SJCRH30 (cell line): ENCODE results near the gene SIRPG. TPM values are rescaled to one million over a fixed set of nuclear protein-coding genes. Genes with fewer than 3 reads are reported as not detected.
"Not testable (repeated sequence)": the region's sequence is repeated elsewhere in the genome, so short reads cannot be mapped to it uniquely, and the experiment has no call there.

Experiments used
- DNase-seq, 2 experiments: peaks; one replicate each; pipeline ENCODE4 v3.0.0-alpha.2; 2015 to 2020
- H3K27ac ChIP-seq: fragments of 250-450 bp; sonication (Bioruptor Pico); 2 replicates; pipeline ENCODE4 v1.5.1; 2020; ENCODE audit warnings: mild to moderate bottlenecking, moderate library complexity
- H3K27me3 ChIP-seq: fragments of 250-450 bp; sonication (Bioruptor Pico); 2 replicates; pipeline ENCODE4 v1.5.1; 2020; ENCODE audit warnings: mild to moderate bottlenecking, moderate library complexity
- H3K36me3 ChIP-seq: fragments of 250-450 bp; sonication (Bioruptor Pico); 2 replicates; pipeline ENCODE4 v1.5.1; 2020; ENCODE audit warnings: mild to moderate bottlenecking, moderate library complexity
- H3K4me1 ChIP-seq: fragments of 250-450 bp; sonication (Bioruptor Pico); 2 replicates; pipeline ENCODE4 v1.5.1; 2020; ENCODE audit warnings: mild to moderate bottlenecking, moderate library complexity
- H3K4me3 ChIP-seq: fragments of 250-450 bp; sonication (Bioruptor Pico); 2 replicates; pipeline ENCODE4 v1.5.1; 2020; ENCODE audit warnings: mild to moderate bottlenecking, moderate library complexity
- H3K9me3 ChIP-seq: fragments of 250-450 bp; sonication (Bioruptor Pico); replicated peaks from 2 replicates; pipeline ENCODE4 v1.5.1; 2020; ENCODE audit warnings: mild to moderate bottlenecking, moderate library complexity
- total RNA-seq: library from RNA; depleted of rRNA; stranded (reverse); fragments of >200 nt; shearing (Covaris generic); gene quantifications from 2 replicates; pipeline ENCODE4 v1.2.3, GENCODE V29; 2014; rRNA removed

Gene SIRPG
- not detected in 2 replicates for total RNA-seq

GRCh38 chr20:1657556-1658334 is at the start of gene SIRPG:
TSS of gene SIRPG (minus strand) at chr20:1657779. CDS start at chr20:1657714, 65 bp downstream.
- Histone ChIP-seq H3K9me3 (no peaks in the 10 kb centered on the region), H3K27me3 (0 out of 2 replicates have a peak, but pooled peaks cover 7% of the 10 kb centered on the region), H3K4me3 (no peak within 1 kb of the TSS), H3K27ac (no peak within 1 kb of the TSS), H3K36me3 (no peaks in the 10 kb centered on the region), H3K4me1 (no peaks in the 10 kb centered on the region)
- no peak for DNase-seq

DNA sequence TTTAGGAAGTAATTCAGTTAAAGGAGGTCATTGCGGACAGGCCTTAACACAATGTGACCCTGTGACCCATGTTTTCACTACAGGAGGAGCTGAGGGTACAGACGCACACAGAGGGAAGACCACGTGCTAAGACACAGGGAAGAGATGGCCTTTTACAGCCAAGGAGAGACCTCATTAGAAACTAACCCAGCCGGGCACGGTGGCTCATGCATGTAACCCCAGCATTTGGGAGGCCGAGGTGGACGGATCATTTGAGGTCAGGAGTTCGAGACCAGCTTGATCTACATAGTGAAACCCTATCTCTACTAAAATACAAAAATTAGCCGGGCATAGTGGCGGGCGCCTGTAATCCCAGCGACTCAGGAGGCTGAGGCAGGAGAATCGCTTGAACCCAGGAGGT is 49.3 kb upstream of the SIRPG start:
- not testable (repeated sequence) for H3K27me3 ChIP-seq, H3K4me3 ChIP-seq, DNase-seq, H3K9me3 ChIP-seq, H3K4me1 ChIP-seq, H3K36me3 ChIP-seq, H3K27ac ChIP-seq

GRCh38 chr20:1706079-1706478 is 48.5 kb upstream of the SIRPG start:
- H3K36me3 ChIP-seq, result no peaks in the 10 kb centered on the region
- no peaks in the 10 kb centered on the region; the same call in 1 of the 2 replicates for H3K27me3 ChIP-seq
- no peak overlapping the region for H3K4me3 ChIP-seq
- H3K9me3 ChIP-seq, result no peaks in the 10 kb centered on the region
- no peaks in the 10 kb centered on the region for H3K4me1 ChIP-seq
- H3K27ac ChIP-seq, result no peak overlapping the region
- DNase-seq, result no peak

DNA sequence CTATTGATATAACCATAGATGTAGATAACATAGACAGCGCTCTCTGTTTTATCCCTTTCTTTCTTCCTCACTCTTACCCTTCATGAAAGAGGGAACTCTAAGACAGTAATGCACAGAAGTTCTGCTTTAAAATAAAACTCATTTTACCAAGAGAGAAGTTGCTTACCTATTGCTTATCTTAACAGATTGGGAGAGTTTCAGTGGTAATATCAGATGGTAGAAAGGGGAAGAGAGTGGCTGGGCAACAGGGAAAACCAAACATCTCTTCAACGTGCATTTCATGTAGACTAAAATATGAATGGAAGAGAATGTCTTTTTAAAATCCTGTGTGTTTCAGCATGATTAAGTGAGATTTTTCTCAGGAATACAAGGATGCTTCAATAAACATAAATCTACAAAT is 45.3 kb upstream of the SIRPG start:
- Histone ChIP-seq H3K36me3 (no peaks in the 10 kb centered on the region), H3K4me3 (no peak overlapping the region), H3K9me3 (no peaks in the 10 kb centered on the region), H3K27me3 (no peaks in the 10 kb centered on the region; the same call in 1 of the 2 replicates), H3K27ac (no peak overlapping the region), H3K4me1 (no peaks in the 10 kb centered on the region)
- no peak for DNase-seq

DNA sequence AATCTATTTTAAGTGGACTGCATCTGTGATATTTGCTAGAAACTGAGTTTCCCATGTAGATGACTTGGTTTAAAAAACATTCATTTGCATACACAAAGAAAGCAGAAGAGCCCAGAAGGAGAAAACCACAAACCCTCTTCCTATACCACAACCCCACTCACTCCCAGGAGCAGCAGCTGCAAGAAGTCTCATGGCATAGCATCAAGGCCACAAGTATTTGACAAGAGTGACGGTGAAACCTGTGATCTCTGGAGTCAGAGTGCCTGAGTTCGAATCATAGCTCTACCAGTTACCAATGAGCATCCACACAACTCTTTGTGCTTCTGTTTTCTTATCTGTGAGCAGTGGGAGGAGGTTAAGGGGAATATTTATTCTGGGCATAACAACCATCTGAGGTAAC is 44.7 kb upstream of the SIRPG start:
- H3K4me3 ChIP-seq, result no peak overlapping the region
- H3K9me3 ChIP-seq, result no peaks in the 10 kb centered on the region
- no peaks in the 10 kb centered on the region for H3K36me3 ChIP-seq
- H3K4me1 ChIP-seq, result no peaks in the 10 kb centered on the region
- no peak overlapping the region for H3K27ac ChIP-seq
- no peaks in the 10 kb centered on the region; the same call in 1 of the 2 replicates for H3K27me3 ChIP-seq
- no peak for DNase-seq

- Histone ChIP-seq H3K4me3 (no peak overlapping the region), H3K36me3 (no peaks in the 10 kb centered on the region), H3K27me3 (no peaks in the 10 kb centered on the region), H3K4me1 (no peaks in the 10 kb centered on the region), H3K9me3 (no peaks in the 10 kb centered on the region), H3K27ac (no peak overlapping the region)
- DNase-seq, result peak in 1 of 2 experiments; percentile 2
These were observed 43.4 kb upstream of the SIRPG start for GRCh38 chr20:1700990-1701389.

GRCh38 chr20:1697592-1697991 is 40.0 kb upstream of the SIRPG start:
- no peaks in the 10 kb centered on the region for H3K9me3 ChIP-seq
- H3K27me3 ChIP-seq, result no peaks in the 10 kb centered on the region
- no peak overlapping the region for H3K4me3 ChIP-seq
- no peaks in the 10 kb centered on the region for H3K36me3 ChIP-seq
- no peaks in the 10 kb centered on the region for H3K4me1 ChIP-seq
- DNase-seq, result no peak
- no peak overlapping the region for H3K27ac ChIP-seq

- no peak for DNase-seq
- Histone ChIP-seq H3K9me3 (no peaks in the 10 kb centered on the region), H3K4me3 (no peak overlapping the region), H3K27me3 (no peaks in the 10 kb centered on the region), H3K4me1 (no peaks in the 10 kb centered on the region), H3K36me3 (no peaks in the 10 kb centered on the region), H3K27ac (no peak overlapping the region)
These were observed 39.1 kb upstream of the SIRPG start for GRCh38 chr20:1696521-1697209.

- Histone ChIP-seq H3K4me3 (no peak overlapping the region), H3K9me3 (no peaks in the 10 kb centered on the region), H3K4me1 (no peaks in the 10 kb centered on the region), H3K27me3 (no peaks in the 10 kb centered on the region), H3K27ac (no peak overlapping the region), H3K36me3 (no peaks in the 10 kb centered on the region)
- DNase-seq, result no peak
These were observed 37.1 kb upstream of the SIRPG start for GRCh38 chr20:1694672-1695071.

DNA sequence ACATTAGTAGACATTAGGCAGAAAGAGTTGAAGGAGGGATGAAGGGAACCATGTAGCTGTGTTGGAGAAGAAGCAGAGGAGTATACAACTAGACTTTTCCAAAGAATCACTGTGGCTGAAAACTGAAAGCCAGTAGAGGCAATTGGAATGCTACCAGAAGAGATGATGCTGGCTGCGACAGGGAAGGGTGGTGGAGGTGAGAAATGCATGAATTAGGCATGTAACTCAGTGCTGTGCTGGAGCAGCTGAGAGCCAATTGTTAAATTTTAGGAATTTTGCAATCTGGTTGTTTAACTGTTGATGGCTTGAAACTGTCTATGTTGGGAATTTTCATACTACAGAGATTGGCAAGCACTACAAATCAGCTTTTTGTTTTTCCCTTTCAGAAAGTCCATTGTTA is 35.8 kb upstream of the SIRPG start:
- H3K4me3 ChIP-seq, result no peak overlapping the region
- DNase-seq, result no peak
- no peaks in the 10 kb centered on the region for H3K9me3 ChIP-seq
- H3K27me3 ChIP-seq, result no peaks in the 10 kb centered on the region
- no peaks in the 10 kb centered on the region for H3K36me3 ChIP-seq
- no peak overlapping the region for H3K27ac ChIP-seq
- no peaks in the 10 kb centered on the region for H3K4me1 ChIP-seq

GRCh38 chr20:1689721-1690120 is 32.1 kb upstream of the SIRPG start:
- Histone ChIP-seq H3K4me3 (no peak overlapping the region), H3K27me3 (no peaks in the 10 kb centered on the region), H3K36me3 (no peaks in the 10 kb centered on the region)

DNA sequence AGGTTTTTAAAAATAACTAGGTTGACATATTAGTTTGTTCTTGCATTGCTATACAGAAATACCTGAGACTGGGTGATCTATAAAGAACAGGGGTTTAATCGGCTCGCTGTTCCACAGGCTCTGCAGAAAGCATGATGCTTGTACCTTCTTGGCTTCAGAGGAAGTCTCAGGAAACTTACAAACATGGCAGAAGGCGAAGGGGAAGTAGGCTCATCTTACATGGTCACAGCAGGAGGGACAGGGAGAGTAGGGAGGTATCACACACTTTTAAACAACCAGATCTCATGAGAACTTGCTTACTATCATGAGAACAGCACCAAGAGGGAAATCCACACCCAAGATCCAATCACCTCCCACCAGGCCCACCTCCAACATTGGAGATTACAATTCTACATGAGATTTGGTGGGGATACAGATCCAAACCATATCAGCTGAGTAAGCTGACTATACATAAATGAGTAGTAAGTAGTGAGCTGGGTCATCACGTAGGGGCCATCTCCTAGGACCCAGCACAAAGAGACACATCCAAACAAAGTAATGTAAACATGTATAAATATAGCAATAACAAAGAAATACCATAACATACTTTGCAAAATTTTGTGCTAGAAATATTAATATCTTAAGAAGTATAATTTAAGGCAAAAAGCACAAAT is 31.4 kb upstream of the SIRPG start:
- H3K4me3 ChIP-seq, result no peak overlapping the region
- H3K27ac ChIP-seq, result no peak overlapping the region
- no peaks in the 10 kb centered on the region for H3K4me1 ChIP-seq
- no peaks in the 10 kb centered on the region for H3K9me3 ChIP-seq
- H3K27me3 ChIP-seq, result no peaks in the 10 kb centered on the region
- no peak for DNase-seq
- H3K36me3 ChIP-seq, result no peaks in the 10 kb centered on the region

More at GRCh38 chr20:1689721-1690120, 32.1 kb upstream of the SIRPG start:
- Histone ChIP-seq H3K9me3 (no peaks in the 10 kb centered on the region), H3K27ac (no peak overlapping the region), H3K4me1 (no peaks in the 10 kb centered on the region)
- DNase-seq, result no peak

DNA sequence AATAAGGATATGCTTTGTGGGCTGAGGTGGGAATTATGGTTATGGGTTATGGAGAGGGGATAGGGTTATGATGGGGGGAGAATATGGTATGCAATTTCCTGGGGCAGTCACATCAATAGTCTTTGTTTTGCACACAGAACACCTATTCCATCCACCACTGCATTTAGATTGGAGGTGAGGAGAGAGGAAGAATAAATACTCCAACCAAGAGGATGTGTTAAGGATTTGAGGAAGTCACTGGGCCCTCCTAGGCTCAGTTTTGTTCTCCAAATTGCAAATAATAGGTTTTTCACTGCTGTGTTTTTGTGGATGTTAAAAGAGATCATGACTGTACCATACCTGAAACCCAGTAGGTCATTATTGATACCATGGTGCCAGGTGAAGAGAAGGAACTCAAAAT is 29.5 kb upstream of the SIRPG start:
- Histone ChIP-seq H3K4me3 (no peak overlapping the region), H3K9me3 (no peaks in the 10 kb centered on the region), H3K36me3 (no peaks in the 10 kb centered on the region), H3K4me1 (no peaks in the 10 kb centered on the region), H3K27ac (no peak overlapping the region), H3K27me3 (no peaks in the 10 kb centered on the region)
- DNase-seq, result no peak

DNA sequence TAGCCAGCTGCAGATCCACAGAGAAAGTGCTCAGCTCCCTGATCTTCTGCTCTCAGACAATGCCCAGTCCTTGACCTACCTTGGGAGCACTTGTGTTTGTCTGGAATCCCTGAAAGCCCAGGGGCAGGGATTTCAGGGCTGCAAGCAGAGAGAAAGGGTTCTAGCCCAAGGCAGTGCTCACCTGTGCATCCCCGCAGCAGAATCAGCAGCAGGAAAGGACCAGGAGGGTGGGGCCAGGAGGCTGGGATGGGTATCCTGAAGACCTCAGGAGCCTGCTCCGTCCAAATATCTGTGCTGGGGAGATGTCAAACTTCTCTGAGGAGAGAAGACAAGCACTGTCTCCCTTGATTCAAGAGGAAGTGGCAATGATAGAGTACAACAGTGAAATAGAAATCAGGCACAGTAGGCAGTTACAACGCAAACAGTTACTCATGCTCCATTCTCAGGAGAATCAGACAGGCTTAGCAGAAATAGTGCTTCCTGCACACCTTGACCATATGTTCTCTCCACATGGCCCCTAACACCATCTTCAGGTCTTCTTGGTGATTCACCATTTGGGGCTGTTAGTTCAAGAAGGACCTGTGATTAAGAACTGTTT is 28.7 kb upstream of the SIRPG start:
- Histone ChIP-seq H3K4me3 (no peak overlapping the region), H3K4me1 (no peaks in the 10 kb centered on the region), H3K27ac (no peak overlapping the region), H3K27me3 (no peaks in the 10 kb centered on the region), H3K9me3 (no peaks in the 10 kb centered on the region), H3K36me3 (no peaks in the 10 kb centered on the region)
- DNase-seq, result no peak
